Karpas-422 (cell line): Measurements from ENCODE around the gene PSD4. TPM values are rescaled to one million over a fixed set of nuclear protein-coding genes. Genes with fewer than 3 reads are reported as not detected.

Experiments used
- DNase-seq: peaks from one replicate; pipeline ENCODE4 v3.0.0-alpha.2; 2015
- H2AFZ ChIP-seq: fragments of 200-600 bp; sonication (generic); 2 replicates; pipeline ENCODE4 v1.6.1; 2014; ENCODE audit warnings: antibody characterized with exemption, low read length, mixed read lengths
- H3K27ac ChIP-seq: fragments of 200-600 bp; sonication (generic); 2 replicates; pipeline ENCODE4 v1.5.1; 2014; ENCODE audit warnings: mild to moderate bottlenecking, low read length, moderate library complexity
- H3K27me3 ChIP-seq: fragments of 200-600 bp; sonication (generic); 2 replicates; pipeline ENCODE4 v1.6.1; 2014; ENCODE audit warnings: low read length, mixed read lengths
- H3K36me3 ChIP-seq: fragments of 200-600 bp; sonication (generic); 2 replicates; pipeline ENCODE4 v1.6.1; 2014; ENCODE audit warnings: low read length, mixed read lengths; ENCODE audit not compliant: insufficient read depth
- H3K4me1 ChIP-seq: fragments of 200-600 bp; sonication (generic); 2 replicates; pipeline ENCODE4 v1.6.1; 2014; ENCODE audit warnings: mild to moderate bottlenecking, low read length, mixed read lengths
- H3K4me2 ChIP-seq: fragments of 200-600 bp; sonication (generic); 2 replicates; pipeline ENCODE4 v1.6.1; 2014; ENCODE audit warnings: low read length, low read depth, mild to moderate bottlenecking; ENCODE audit not compliant: poor library complexity, severe bottlenecking
- H3K4me3 ChIP-seq: fragments of 200-600 bp; sonication (generic); 2 replicates; pipeline ENCODE4 v1.5.1; 2014; ENCODE audit warnings: mild to moderate bottlenecking, antibody characterized with exemption, low read length, mixed read lengths
- H3K79me2 ChIP-seq: fragments of 200-600 bp; sonication (generic); 2 replicates; pipeline ENCODE4 v1.6.1; 2014; ENCODE audit warnings: mild to moderate bottlenecking, low read length, mixed read lengths
- H3K9ac ChIP-seq: fragments of 200-600 bp; sonication (generic); 2 replicates; pipeline ENCODE4 v1.6.0; 2014; ENCODE audit warnings: low read length
- H3K9me2 ChIP-seq: fragments of 200-600 bp; sonication (generic), shearing (Covaris generic); replicated peaks from 2 replicates; pipeline ENCODE4 v1.6.0; 2014; ENCODE audit warnings: mild to moderate bottlenecking, low read length, moderate library complexity; ENCODE audit not compliant: insufficient read depth
- H3K9me3 ChIP-seq: fragments of 300-700, 200-600 bp; sonication (generic); 2 replicates; pipeline ENCODE4 v1.6.1; 2014; ENCODE audit warnings: low read length, mixed read lengths
- H4K20me1 ChIP-seq: fragments of 200-600 bp; sonication (generic); 2 replicates; pipeline ENCODE4 v1.6.1; 2014; ENCODE audit warnings: mild to moderate bottlenecking, antibody characterized with exemption, low read length, low read depth; ENCODE audit not compliant: insufficient read depth
- total RNA-seq: library from RNA; depleted of rRNA; stranded (reverse); fragments of >200 nt; shearing (Covaris generic); gene quantifications from 2 replicates; pipeline ENCODE4 v1.2.3, GENCODE V29; 2014; ENCODE audit warnings: low replicate concordance

Gene PSD4
- total RNA-seq, 1 experiment from 2014 or later: 43.3 TPM

- H3K9ac ChIP-seq: no peak overlapping the region
- H3K27me3 ChIP-seq: no peaks in the 10 kb centered on the region
- H3K4me1 ChIP-seq: peaks cover 4% of the 10 kb centered on the region
- H3K9me3 ChIP-seq: no peaks in the 10 kb centered on the region
- no peak for DNase-seq
- no peaks in the 10 kb centered on the region for H4K20me1 ChIP-seq
- H3K9me2 ChIP-seq: peaks cover 4% of the 10 kb centered on the region; the same call in 1 of the 2 replicates
- no peak overlapping the region for H3K27ac ChIP-seq
- no peaks in the 10 kb centered on the region for H3K79me2 ChIP-seq
- H3K4me2 ChIP-seq: no peak overlapping the region
- H3K36me3 ChIP-seq: no peaks in the 10 kb centered on the region
- no peak overlapping the region for H2AFZ ChIP-seq
- no peak overlapping the region for H3K4me3 ChIP-seq
These were observed 50.0 kb downstream of the PSD4 start for GRCh38 chr2:113223813-113224212.

GRCh38 chr2:113224647-113225236 is 51.0 kb downstream of the PSD4 start:
- Histone ChIP-seq H3K79me2 (no peaks in the 10 kb centered on the region), H3K27me3 (no peaks in the 10 kb centered on the region), H3K9me2 (peaks cover 4% of the 10 kb centered on the region; the same call in 1 of the 2 replicates), H4K20me1 (no peaks in the 10 kb centered on the region), H3K36me3 (no peaks in the 10 kb centered on the region), H2AFZ (no peak overlapping the region), H3K4me2 (no peak overlapping the region), H3K27ac (no peak overlapping the region), H3K4me1 (peaks cover 2% of the 10 kb centered on the region), H3K9me3 (no peaks in the 10 kb centered on the region), H3K4me3 (no peak overlapping the region), H3K9ac (no peak overlapping the region)
- DNase-seq: no peak

GRCh38 chr2:113225263-113226259 is 51.8 kb downstream of the PSD4 start:
- no peak for DNase-seq
- no peaks in the 10 kb centered on the region for H3K79me2 ChIP-seq
- no peak overlapping the region for H3K4me2 ChIP-seq

GRCh38 chr2:113226462-113226861 is 52.7 kb downstream of the PSD4 start:
- no peak overlapping the region for H3K27ac ChIP-seq
- no peaks in the 10 kb centered on the region for H3K4me1 ChIP-seq
- no peak for DNase-seq
- H2AFZ ChIP-seq: no peak overlapping the region
- no peak overlapping the region for H3K9ac ChIP-seq
- H3K27me3 ChIP-seq: no peaks in the 10 kb centered on the region
- no peaks in the 10 kb centered on the region for H3K9me3 ChIP-seq
- no peaks in the 10 kb centered on the region for H3K36me3 ChIP-seq
- H3K4me3 ChIP-seq: no peak overlapping the region
- no peaks in the 10 kb centered on the region for H3K79me2 ChIP-seq
- no peak overlapping the region for H3K4me2 ChIP-seq
- H4K20me1 ChIP-seq: no peaks in the 10 kb centered on the region
- peaks cover 4% of the 10 kb centered on the region; the same call in 1 of the 2 replicates for H3K9me2 ChIP-seq

More at GRCh38 chr2:113225263-113226259, 51.8 kb downstream of the PSD4 start:
- no peak overlapping the region for H3K4me3 ChIP-seq
- no peaks in the 10 kb centered on the region for H3K4me1 ChIP-seq
- H3K9me3 ChIP-seq: no peaks in the 10 kb centered on the region
- no peaks in the 10 kb centered on the region for H3K27me3 ChIP-seq
- no peaks in the 10 kb centered on the region for H3K36me3 ChIP-seq
- no peak overlapping the region for H3K27ac ChIP-seq
- H3K9ac ChIP-seq: no peak overlapping the region
- H2AFZ ChIP-seq: no peak overlapping the region
- peaks cover 4% of the 10 kb centered on the region; the same call in 1 of the 2 replicates for H3K9me2 ChIP-seq
- no peaks in the 10 kb centered on the region for H4K20me1 ChIP-seq

- Histone ChIP-seq H3K27me3 (no peaks in the 10 kb centered on the region), H3K9me3 (no peaks in the 10 kb centered on the region), H3K4me1 (no peaks in the 10 kb centered on the region), H3K36me3 (no peaks in the 10 kb centered on the region), H3K79me2 (no peaks in the 10 kb centered on the region), H3K4me2 (no peak overlapping the region), H2AFZ (no peak overlapping the region), H4K20me1 (no peaks in the 10 kb centered on the region), H3K9me2 (peaks cover 4% of the 10 kb centered on the region; the same call in 1 of the 2 replicates), H3K9ac (no peak overlapping the region), H3K27ac (no peak overlapping the region), H3K4me3 (no peak overlapping the region)
- no peak for DNase-seq
These were observed 53.5 kb downstream of the PSD4 start for GRCh38 chr2:113227290-113227689.

- H3K36me3 ChIP-seq: no peaks in the 10 kb centered on the region
- H3K9ac ChIP-seq: no peak overlapping the region
- H3K79me2 ChIP-seq: no peaks in the 10 kb centered on the region
- H3K4me3 ChIP-seq: no peak overlapping the region
- no peaks in the 10 kb centered on the region for H3K9me3 ChIP-seq
- no peak overlapping the region for H3K4me2 ChIP-seq
- no peak overlapping the region for H2AFZ ChIP-seq
- H3K4me1 ChIP-seq: no peaks in the 10 kb centered on the region
- DNase-seq: no peak
- H3K27me3 ChIP-seq: no peaks in the 10 kb centered on the region
- H4K20me1 ChIP-seq: no peaks in the 10 kb centered on the region
- H3K9me2 ChIP-seq: peaks cover 4% of the 10 kb centered on the region; the same call in 1 of the 2 replicates
- H3K27ac ChIP-seq: no peak overlapping the region
These were observed 53.9 kb downstream of the PSD4 start for GRCh38 chr2:113227698-113228097.

- H3K27me3 ChIP-seq: no peaks in the 10 kb centered on the region
- no peaks in the 10 kb centered on the region for H4K20me1 ChIP-seq
These were observed 54.6 kb downstream of the PSD4 start for GRCh38 chr2:113228351-113228750.

GRCh38 chr2:113228991-113229716 is 55.4 kb downstream of the PSD4 start:
- no peaks in the 10 kb centered on the region for H3K79me2 ChIP-seq
- no peak overlapping the region for H3K4me2 ChIP-seq
- H3K27me3 ChIP-seq: no peaks in the 10 kb centered on the region
- no peak overlapping the region for H2AFZ ChIP-seq
- no peak for DNase-seq
- no peaks in the 10 kb centered on the region for H3K9me3 ChIP-seq
- no peak overlapping the region for H3K9ac ChIP-seq
- no peak overlapping the region for H3K27ac ChIP-seq
- no peaks in the 10 kb centered on the region for H3K36me3 ChIP-seq
- H3K9me2 ChIP-seq: no peaks in the 10 kb centered on the region
- no peak overlapping the region for H3K4me3 ChIP-seq
- H4K20me1 ChIP-seq: no peaks in the 10 kb centered on the region
- no peaks in the 10 kb centered on the region for H3K4me1 ChIP-seq

More at GRCh38 chr2:113228351-113228750, 54.6 kb downstream of the PSD4 start:
- H2AFZ ChIP-seq: no peak overlapping the region
- H3K9ac ChIP-seq: no peak overlapping the region
- H3K27ac ChIP-seq: no peak overlapping the region
- H3K79me2 ChIP-seq: no peaks in the 10 kb centered on the region
- DNase-seq: no peak
- no peak overlapping the region for H3K4me2 ChIP-seq
- H3K4me1 ChIP-seq: no peaks in the 10 kb centered on the region
- H3K9me2 ChIP-seq: peaks cover 4% of the 10 kb centered on the region; the same call in 1 of the 2 replicates
- no peaks in the 10 kb centered on the region for H3K36me3 ChIP-seq
- no peaks in the 10 kb centered on the region for H3K9me3 ChIP-seq
- H3K4me3 ChIP-seq: no peak overlapping the region
